GM12874 (cell line): ENCODE results near the gene BACH1.

Experiments
- TF ChIP-seq, protein P1 (sequence below): IDR thresholded peaks from 2 replicates; pipeline ENCODE4 v1.5.1; 2011; ENCODE audit warnings: low read depth, mild to moderate bottlenecking, control low read depth, low read length, moderate library complexity; ENCODE audit not compliant: insufficient read depth

The BACH1 gene

GRCh38 chr21:29371464-29371863 is 72.7 kb downstream of the BACH1 start:
- TF ChIP-seq, protein P1, sequence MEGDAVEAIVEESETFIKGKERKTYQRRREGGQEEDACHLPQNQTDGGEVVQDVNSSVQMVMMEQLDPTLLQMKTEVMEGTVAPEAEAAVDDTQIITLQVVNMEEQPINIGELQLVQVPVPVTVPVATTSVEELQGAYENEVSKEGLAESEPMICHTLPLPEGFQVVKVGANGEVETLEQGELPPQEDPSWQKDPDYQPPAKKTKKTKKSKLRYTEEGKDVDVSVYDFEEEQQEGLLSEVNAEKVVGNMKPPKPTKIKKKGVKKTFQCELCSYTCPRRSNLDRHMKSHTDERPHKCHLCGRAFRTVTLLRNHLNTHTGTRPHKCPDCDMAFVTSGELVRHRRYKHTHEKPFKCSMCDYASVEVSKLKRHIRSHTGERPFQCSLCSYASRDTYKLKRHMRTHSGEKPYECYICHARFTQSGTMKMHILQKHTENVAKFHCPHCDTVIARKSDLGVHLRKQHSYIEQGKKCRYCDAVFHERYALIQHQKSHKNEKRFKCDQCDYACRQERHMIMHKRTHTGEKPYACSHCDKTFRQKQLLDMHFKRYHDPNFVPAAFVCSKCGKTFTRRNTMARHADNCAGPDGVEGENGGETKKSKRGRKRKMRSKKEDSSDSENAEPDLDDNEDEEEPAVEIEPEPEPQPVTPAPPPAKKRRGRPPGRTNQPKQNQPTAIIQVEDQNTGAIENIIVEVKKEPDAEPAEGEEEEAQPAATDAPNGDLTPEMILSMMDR, result no peak

GRCh38 chr21:29372063-29372802 is 73.5 kb downstream of the BACH1 start:
- TF ChIP-seq, protein P1, result peak; percentile 35; the same call in 1 of the 2 replicates

- TF ChIP-seq, protein P1, result no peak
These were observed 75.8 kb downstream of the BACH1 start for GRCh38 chr21:29374481-29374880.

DNA sequence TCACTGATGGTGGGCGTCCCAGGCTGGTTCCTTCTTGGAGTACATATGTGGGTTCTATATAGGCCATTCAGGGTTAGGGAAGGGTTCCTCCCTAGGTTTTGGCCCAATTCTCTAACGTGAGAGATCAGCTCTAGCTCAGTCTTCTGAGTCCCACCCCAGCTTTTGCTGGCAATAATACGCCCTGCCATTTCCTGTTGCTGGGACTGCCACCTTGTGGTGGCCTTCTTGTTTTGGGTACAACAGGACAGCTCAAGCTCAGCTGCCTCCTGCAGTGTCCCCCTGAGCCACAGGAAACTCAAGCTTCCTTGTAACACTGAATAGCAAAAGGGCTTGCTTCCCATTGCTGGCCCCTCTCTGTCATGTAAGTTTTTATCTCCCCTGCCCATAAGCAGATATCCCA is 77.8 kb downstream of the BACH1 start:
- TF ChIP-seq, protein P1, result peak; percentile 70

DNA sequence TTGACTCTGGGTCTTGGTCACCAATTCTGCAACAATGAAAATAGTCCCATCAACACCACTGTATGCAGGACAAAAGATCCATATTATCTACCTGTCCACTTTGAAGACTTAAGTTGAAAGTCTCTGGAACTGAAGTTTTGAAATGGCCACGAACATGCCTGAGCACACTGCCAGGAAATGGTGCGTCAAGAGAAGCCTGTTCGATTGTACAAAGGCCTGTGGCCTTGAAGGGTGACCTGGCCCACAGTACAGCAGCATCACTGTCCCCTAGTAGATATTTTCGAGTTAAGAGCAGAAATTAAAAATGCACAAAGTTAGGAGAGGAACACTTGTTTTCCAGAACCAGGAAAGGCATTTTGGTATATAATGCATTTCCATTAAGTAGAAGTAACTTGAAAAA is 78.5 kb downstream of the BACH1 start:
- TF ChIP-seq, protein P1, result no peak

- TF ChIP-seq, protein P1, result no peak
These were observed 80.1 kb downstream of the BACH1 start for GRCh38 chr21:29378832-29379231.

DNA sequence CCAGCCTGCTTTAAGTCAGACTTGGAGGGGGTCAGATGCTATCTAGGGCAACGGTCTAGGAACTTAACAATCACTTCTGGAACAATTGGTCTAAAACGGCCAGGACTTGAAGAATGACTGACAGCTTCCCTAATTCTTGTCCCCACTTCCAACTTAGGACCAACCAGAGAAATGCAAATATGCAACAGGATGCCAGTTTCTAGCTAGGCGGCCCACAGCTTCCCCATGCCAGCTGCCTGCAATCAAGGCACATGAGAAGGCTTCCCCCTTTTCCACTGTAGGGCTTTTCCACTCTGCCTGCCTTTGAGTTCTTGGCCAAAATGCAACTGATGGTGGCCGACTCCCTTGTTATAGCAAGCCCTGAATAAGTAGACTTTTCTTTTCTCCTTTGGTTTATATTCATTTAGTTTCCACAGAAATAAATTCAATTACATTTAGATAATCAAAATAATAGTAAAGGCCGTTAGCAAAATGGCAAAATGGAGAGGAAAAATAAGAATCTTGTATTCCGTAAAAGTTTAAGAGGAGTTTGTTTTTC is 80.9 kb downstream of the BACH1 start:
- TF ChIP-seq, protein P1, result no peak
